GM12878 (cell line): ENCODE data around the gene CDH1. TPM values are rescaled to one million over a fixed set of nuclear protein-coding genes. Genes with fewer than 3 reads are reported as not detected.

ENCODE experiments used
- BMI1 ChIP-seq: fragments of 450-650 bp; IDR thresholded peaks from 2 replicates; pipeline ENCODE4 v1.6.1; 2016; ENCODE audit warnings: mild to moderate bottlenecking, moderate library complexity, borderline replicate concordance
- ETV6 ChIP-seq, 2 experiments: fragments of 450-650 bp in 1 of 2; IDR thresholded peaks in 1 of 2; conservative IDR thresholded peaks in 1 of 2; 2 replicates each; pipeline ENCODE4 v1.6.1; 2014; ENCODE audit warnings: antibody characterized with exemption in 1 of 2, borderline replicate concordance in 1 of 2, low read depth in 1 of 2, mild to moderate bottlenecking in 1 of 2, moderate library complexity in 1 of 2
- NBN ChIP-seq: fragments of 450-650 bp; IDR thresholded peaks from 2 replicates; pipeline ENCODE4 v1.6.1; 2016
- NR2C2 ChIP-seq: IDR thresholded peaks from 2 replicates; pipeline ENCODE4 v1.6.1; 2011; ENCODE audit warnings: borderline replicate concordance, low read depth; ENCODE audit not compliant: control insufficient read depth, insufficient read length
- NR2F1 ChIP-seq: fragments of 450-650 bp; conservative IDR thresholded peaks from 2 replicates; pipeline ENCODE4 v1.6.1; 2017; ENCODE audit warnings: mild to moderate bottlenecking
- RCOR1 ChIP-seq: conservative IDR thresholded peaks from 2 replicates; pipeline ENCODE4 v1.6.1; 2012; ENCODE audit warnings: low read depth, low read length, improper control_type of control experiment
- RELA ChIP-seq: fragments of 450-650 bp; IDR thresholded peaks from 2 replicates; pipeline ENCODE4 v1.8.0; 2014; ENCODE audit warnings: borderline replicate concordance; ENCODE audit not compliant: partially characterized antibody
- SUPT20H ChIP-seq: IDR thresholded peaks from 2 replicates; pipeline ENCODE4 v1.6.1; 2011; ENCODE audit warnings: low read depth, mild to moderate bottlenecking, low read length, moderate library complexity, borderline replicate concordance; ENCODE audit not compliant: control insufficient read depth
- ZSCAN29 ChIP-seq: fragments of 450-650 bp; IDR thresholded peaks from 2 replicates; pipeline ENCODE4 v1.6.1; 2017; ENCODE audit warnings: mild to moderate bottlenecking, moderate library complexity
- polyA plus RNA-seq, 11 experiments: library from polyadenylated mRNA; depleted of rRNA in 4 of 11; unstranded in 6 of 11; stranded (reverse) in 5 of 11; fragments of >200 nt; fragmentation: Nextera tagmentation in 4 of 11; fragmentation: Illumina TruSeq in 1 of 11; extraction: Ambion mirVana in 4 of 11; extraction: Trizol in 1 of 11; gene quantifications; 1 replicate in 1 of 11; 2 replicates in 10 of 11; pipeline versions ENCODE4 v1.2.1 to v1.2.3, GENCODE V29; 2011 to 2016; ENCODE audit warnings: inconsistent platforms in 2 of 11, missing spikeins in 2 of 11, low read depth in 1 of 11
- total RNA-seq, 4 experiments: library from RNA; depleted of rRNA in 3 of 4; stranded (reverse); fragments of >200 nt in 3 of 4; fragmentation: Illumina TruSeq in 1 of 4; extraction: Trizol in 1 of 4; gene quantifications; 2 replicates each; pipeline versions ENCODE4 v1.2.1 to v1.2.3, GENCODE V29; 2013 to 2021
- TF ChIP-seq, protein P1 (sequence below): IDR thresholded peaks from 2 replicates; pipeline ENCODE4 v1.6.1; 2012; ENCODE audit warnings: mild to moderate bottlenecking, low read depth, low read length
- TF ChIP-seq, protein P2 (sequence below): fragments of 450-650 bp; IDR thresholded peaks from 2 replicates; pipeline ENCODE4 v1.6.1; 2017; ENCODE audit warnings: antibody characterized with exemption, mild to moderate bottlenecking, moderate library complexity
- TF ChIP-seq, protein P3 (sequence below): IDR thresholded peaks from 2 replicates; pipeline ENCODE4 v1.6.1; 2011; ENCODE audit warnings: low read depth, low read length, improper control_type of control experiment, borderline replicate concordance
- TF ChIP-seq, protein P4 (sequence below): IDR thresholded peaks from 2 replicates; pipeline ENCODE4 v1.6.1; 2011; ENCODE audit warnings: borderline replicate concordance, low read depth, mild to moderate bottlenecking, moderate library complexity, low read length; ENCODE audit not compliant: insufficient read depth, poor library complexity, severe bottlenecking
- TF ChIP-seq, protein P5 (sequence below): fragments of 450-650 bp; formaldehyde crosslinking; IDR thresholded peaks from 2 replicates; pipeline ENCODE4 v1.4.0; 2022; ENCODE audit warnings: mild to moderate bottlenecking, moderate library complexity
- TF ChIP-seq, protein P6 (sequence below): fragments of 450-650 bp; IDR thresholded peaks from 2 replicates; pipeline ENCODE4 v1.6.1; 2016; ENCODE audit warnings: mild to moderate bottlenecking

CDH1 gene
- total and polyA plus RNA-seq, 10 of the 15 experiments (the other 5 are each of a cell fraction or from before 2014, with no cell fraction given) = 2.2 to 30.6 (median 17.7) TPM

DNA sequence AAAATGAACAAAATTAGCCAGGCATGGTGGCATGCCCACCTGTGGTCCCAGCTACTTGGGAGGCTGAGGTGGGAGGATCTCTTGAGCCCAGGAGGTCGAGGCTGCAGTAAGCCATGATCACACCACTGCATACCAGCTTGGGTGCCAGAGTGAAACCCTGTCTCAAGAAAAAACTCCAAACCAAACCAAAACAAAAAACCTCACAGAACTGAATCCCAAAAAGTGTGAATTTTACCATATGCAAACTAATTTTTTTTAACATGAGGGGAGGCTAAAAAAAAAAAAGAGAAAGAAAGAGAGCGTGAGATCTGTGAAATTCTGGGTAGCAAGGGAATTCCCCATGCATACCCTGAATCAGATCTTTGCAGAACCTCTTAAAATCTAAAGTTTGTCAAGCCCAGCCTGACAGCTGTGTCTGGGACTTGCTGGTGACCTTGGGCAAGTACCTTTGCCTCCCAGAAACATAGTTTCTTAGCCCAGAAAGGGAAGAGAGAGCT, 17.1 kb upstream of the CDH1 start (continued):
- TF ChIP-seq, protein P1, sequence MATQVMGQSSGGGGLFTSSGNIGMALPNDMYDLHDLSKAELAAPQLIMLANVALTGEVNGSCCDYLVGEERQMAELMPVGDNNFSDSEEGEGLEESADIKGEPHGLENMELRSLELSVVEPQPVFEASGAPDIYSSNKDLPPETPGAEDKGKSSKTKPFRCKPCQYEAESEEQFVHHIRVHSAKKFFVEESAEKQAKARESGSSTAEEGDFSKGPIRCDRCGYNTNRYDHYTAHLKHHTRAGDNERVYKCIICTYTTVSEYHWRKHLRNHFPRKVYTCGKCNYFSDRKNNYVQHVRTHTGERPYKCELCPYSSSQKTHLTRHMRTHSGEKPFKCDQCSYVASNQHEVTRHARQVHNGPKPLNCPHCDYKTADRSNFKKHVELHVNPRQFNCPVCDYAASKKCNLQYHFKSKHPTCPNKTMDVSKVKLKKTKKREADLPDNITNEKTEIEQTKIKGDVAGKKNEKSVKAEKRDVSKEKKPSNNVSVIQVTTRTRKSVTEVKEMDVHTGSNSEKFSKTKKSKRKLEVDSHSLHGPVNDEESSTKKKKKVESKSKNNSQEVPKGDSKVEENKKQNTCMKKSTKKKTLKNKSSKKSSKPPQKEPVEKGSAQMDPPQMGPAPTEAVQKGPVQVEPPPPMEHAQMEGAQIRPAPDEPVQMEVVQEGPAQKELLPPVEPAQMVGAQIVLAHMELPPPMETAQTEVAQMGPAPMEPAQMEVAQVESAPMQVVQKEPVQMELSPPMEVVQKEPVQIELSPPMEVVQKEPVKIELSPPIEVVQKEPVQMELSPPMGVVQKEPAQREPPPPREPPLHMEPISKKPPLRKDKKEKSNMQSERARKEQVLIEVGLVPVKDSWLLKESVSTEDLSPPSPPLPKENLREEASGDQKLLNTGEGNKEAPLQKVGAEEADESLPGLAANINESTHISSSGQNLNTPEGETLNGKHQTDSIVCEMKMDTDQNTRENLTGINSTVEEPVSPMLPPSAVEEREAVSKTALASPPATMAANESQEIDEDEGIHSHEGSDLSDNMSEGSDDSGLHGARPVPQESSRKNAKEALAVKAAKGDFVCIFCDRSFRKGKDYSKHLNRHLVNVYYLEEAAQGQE = no peak
- TF ChIP-seq BMI1 (no peak), ZSCAN29 (no peak), RCOR1 (no peak), SUPT20H (no peak), NR2C2 (no peak), ETV6 (conservative IDR thresholded peaks at IDR 0.05 in 1 of 2, IDR thresholded peaks at IDR 0.05 in 1 of 2; ENCODE audit: borderline replicate concordance in 1 of 2, low read depth in 1 of 2) (no peak; a peak in 1 of 4 replicates), NR2F1 (0 out of 2 replicates have a peak, but pooled peaks have one; percentile 60), RELA (peak; percentile 79), NBN (0 out of 2 replicates have a peak, but pooled peaks have one; percentile 50)
- TF ChIP-seq, protein P2, sequence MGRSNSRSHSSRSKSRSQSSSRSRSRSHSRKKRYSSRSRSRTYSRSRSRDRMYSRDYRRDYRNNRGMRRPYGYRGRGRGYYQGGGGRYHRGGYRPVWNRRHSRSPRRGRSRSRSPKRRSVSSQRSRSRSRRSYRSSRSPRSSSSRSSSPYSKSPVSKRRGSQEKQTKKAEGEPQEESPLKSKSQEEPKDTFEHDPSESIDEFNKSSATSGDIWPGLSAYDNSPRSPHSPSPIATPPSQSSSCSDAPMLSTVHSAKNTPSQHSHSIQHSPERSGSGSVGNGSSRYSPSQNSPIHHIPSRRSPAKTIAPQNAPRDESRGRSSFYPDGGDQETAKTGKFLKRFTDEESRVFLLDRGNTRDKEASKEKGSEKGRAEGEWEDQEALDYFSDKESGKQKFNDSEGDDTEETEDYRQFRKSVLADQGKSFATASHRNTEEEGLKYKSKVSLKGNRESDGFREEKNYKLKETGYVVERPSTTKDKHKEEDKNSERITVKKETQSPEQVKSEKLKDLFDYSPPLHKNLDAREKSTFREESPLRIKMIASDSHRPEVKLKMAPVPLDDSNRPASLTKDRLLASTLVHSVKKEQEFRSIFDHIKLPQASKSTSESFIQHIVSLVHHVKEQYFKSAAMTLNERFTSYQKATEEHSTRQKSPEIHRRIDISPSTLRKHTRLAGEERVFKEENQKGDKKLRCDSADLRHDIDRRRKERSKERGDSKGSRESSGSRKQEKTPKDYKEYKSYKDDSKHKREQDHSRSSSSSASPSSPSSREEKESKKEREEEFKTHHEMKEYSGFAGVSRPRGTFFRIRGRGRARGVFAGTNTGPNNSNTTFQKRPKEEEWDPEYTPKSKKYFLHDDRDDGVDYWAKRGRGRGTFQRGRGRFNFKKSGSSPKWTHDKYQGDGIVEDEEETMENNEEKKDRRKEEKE = no peak
- TF ChIP-seq, protein P3, sequence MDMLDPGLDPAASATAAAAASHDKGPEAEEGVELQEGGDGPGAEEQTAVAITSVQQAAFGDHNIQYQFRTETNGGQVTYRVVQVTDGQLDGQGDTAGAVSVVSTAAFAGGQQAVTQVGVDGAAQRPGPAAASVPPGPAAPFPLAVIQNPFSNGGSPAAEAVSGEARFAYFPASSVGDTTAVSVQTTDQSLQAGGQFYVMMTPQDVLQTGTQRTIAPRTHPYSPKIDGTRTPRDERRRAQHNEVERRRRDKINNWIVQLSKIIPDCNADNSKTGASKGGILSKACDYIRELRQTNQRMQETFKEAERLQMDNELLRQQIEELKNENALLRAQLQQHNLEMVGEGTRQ = no peak
- TF ChIP-seq, protein P4, sequence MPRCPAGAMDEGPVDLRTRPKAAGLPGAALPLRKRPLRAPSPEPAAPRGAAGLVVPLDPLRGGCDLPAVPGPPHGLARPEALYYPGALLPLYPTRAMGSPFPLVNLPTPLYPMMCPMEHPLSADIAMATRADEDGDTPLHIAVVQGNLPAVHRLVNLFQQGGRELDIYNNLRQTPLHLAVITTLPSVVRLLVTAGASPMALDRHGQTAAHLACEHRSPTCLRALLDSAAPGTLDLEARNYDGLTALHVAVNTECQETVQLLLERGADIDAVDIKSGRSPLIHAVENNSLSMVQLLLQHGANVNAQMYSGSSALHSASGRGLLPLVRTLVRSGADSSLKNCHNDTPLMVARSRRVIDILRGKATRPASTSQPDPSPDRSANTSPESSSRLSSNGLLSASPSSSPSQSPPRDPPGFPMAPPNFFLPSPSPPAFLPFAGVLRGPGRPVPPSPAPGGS = peak; percentile 86
- TF ChIP-seq, protein P5, sequence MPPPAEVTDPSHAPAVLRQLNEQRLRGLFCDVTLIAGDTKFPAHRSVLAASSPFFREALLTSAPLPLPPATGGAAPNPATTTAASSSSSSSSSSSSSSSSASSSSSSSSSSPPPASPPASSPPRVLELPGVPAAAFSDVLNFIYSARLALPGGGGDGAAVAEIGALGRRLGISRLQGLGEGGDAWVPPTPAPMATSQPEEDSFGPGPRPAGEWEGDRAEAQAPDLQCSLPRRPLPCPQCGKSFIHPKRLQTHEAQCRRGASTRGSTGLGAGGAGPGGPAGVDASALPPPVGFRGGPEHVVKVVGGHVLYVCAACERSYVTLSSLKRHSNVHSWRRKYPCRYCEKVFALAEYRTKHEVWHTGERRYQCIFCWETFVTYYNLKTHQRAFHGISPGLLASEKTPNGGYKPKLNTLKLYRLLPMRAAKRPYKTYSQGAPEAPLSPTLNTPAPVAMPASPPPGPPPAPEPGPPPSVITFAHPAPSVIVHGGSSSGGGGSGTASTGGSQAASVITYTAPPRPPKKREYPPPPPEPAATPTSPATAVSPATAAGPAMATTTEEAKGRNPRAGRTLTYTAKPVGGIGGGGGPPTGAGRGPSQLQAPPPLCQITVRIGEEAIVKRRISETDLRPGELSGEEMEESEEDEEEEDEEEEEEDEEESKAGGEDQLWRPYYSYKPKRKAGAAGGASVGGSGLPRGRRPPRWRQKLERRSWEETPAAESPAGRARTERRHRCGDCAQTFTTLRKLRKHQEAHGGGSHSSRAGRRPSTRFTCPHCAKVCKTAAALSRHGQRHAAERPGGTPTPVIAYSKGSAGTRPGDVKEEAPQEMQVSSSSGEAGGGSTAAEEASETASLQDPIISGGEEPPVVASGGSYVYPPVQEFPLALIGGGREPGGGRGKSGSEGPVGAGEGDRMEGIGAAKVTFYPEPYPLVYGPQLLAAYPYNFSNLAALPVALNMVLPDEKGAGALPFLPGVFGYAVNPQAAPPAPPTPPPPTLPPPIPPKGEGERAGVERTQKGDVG (CRISPR knock-in tag) = no peak
- TF ChIP-seq, protein P6, sequence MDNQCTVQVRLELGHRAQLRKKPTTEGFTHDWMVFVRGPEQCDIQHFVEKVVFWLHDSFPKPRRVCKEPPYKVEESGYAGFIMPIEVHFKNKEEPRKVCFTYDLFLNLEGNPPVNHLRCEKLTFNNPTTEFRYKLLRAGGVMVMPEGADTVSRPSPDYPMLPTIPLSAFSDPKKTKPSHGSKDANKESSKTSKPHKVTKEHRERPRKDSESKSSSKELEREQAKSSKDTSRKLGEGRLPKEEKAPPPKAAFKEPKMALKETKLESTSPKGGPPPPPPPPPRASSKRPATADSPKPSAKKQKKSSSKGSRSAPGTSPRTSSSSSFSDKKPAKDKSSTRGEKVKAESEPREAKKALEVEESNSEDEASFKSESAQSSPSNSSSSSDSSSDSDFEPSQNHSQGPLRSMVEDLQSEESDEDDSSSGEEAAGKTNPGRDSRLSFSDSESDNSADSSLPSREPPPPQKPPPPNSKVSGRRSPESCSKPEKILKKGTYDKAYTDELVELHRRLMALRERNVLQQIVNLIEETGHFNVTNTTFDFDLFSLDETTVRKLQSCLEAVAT = peak; percentile 66
